HepG2 (cell line): ENCODE data around the gene GSKIP. TPM values are rescaled to one million over a fixed set of nuclear protein-coding genes. Genes with fewer than 3 reads are reported as not detected.

Experiments
- ATAC-seq: fragments of 200-7000 bp; cut with Tn5 transposase; 3 replicates; pipeline ENCODE4 v1.9.1; 2020; ENCODE audit warnings: mild to moderate bottlenecking, moderate library complexity
- BruUV-seq: library from RNA; stranded (reverse); fragments of 400-500 nt; replicated peaks from 2 replicates; lab custom pipeline; 2021; lab: Mats Ljungman, UMichigan
- CTCF ChIA-PET: fragments of 300-600 bp; formaldehyde crosslinking; extraction: SDS; loops from one replicate; lab custom pipeline; 2021; ENCODE audit warnings: low total read pairs, inconsistent platforms, low intra/inter-chr PET ratio; lab: Yijun Ruan, JAX
- POLR2A ChIA-PET: fragments of 350-600 bp; sonication (Branson Sonifier 250); formaldehyde crosslinking; loops from one replicate; lab custom pipeline; 2020; ENCODE audit warnings: antibody characterized with exemption, inconsistent platforms; lab: Yijun Ruan, JAX
- DNase-seq: peaks from one replicate; pipeline ENCODE4 v3.0.0-alpha.2; 2015; ENCODE audit warnings: low spot score
- FAIRE-seq: peaks from 3 replicates; lab custom pipeline; 2011; peaks lifted over from hg19 to GRCh38; lab: Jason Lieb, UNC
- H2AFZ ChIP-seq: one replicate; pipeline ENCODE4 v1.6.1; 2011; ENCODE audit warnings: low read length, inconsistent platforms
- H3K27ac ChIP-seq: fragments of 300-600 bp; 3 replicates; pipeline ENCODE4 v1.8.0; 2011; ENCODE audit warnings: mixed run types, mild to moderate bottlenecking, mixed read lengths, low read length, inconsistent platforms; ENCODE audit not compliant: insufficient read depth; ENCODE audit errors: extremely low read length
- H3K27me3 ChIP-seq, 2 experiments: fragments of 200-600 bp in 1 of 2; 2 replicates in 1 of 2; 3 replicates in 1 of 2; pipeline versions ENCODE4 v1.6.0 to v1.8.0; 2011; ENCODE audit warnings: low read length in 2 of 2, mild to moderate bottlenecking in 2 of 2, moderate library complexity in 2 of 2, inconsistent platforms in 1 of 2; ENCODE audit not compliant: insufficient read depth in 2 of 2, control insufficient read depth in 1 of 2
- H3K36me3 ChIP-seq, 2 experiments: fragments of 200-600 bp in 1 of 2; replicated peaks in 1 of 2; 2 replicates in 1 of 2; 3 replicates in 1 of 2; pipeline versions ENCODE4 v1.5.1 to v1.8.0; 2011; ENCODE audit warnings: low read length in 2 of 2, inconsistent platforms in 1 of 2; ENCODE audit not compliant: insufficient read depth in 2 of 2, control insufficient read depth in 1 of 2
- H3K4me1 ChIP-seq: 2 replicates; pipeline ENCODE4 v1.5.1; 2012; ENCODE audit warnings: low read length, inconsistent platforms; ENCODE audit not compliant: insufficient read depth
- H3K4me2 ChIP-seq: 2 replicates; pipeline ENCODE4 v1.6.0; 2011; ENCODE audit warnings: low read depth, low read length, inconsistent platforms
- H3K4me3 ChIP-seq, 3 experiments: fragments of 200-600 bp in 1 of 3; sonication (generic), shearing (Covaris generic) in 1 of 3; replicated peaks in 1 of 3; 2 replicates each; pipeline ENCODE4 v1.5.1; 2011 to 2016; ENCODE audit warnings: low read length in 3 of 3, inconsistent platforms in 2 of 3, low read depth in 2 of 3, mild to moderate bottlenecking in 2 of 3, control low read depth in 1 of 3, mixed read lengths in 1 of 3; ENCODE audit not compliant: insufficient read depth in 1 of 3
- H3K79me2 ChIP-seq: one replicate; pipeline ENCODE4 v1.6.1; 2011; ENCODE audit warnings: low read length, inconsistent platforms; ENCODE audit not compliant: insufficient read depth
- H3K9ac ChIP-seq: 2 replicates; pipeline ENCODE4 v1.6.0; 2011; ENCODE audit warnings: mild to moderate bottlenecking, low read depth, low read length, inconsistent platforms; ENCODE audit not compliant: insufficient read depth
- H3K9me3 ChIP-seq: 2 replicates; pipeline ENCODE4 v1.5.1; 2012; ENCODE audit warnings: mild to moderate bottlenecking, low read length
- H4K20me1 ChIP-seq: 2 replicates; pipeline ENCODE4 v1.6.0; 2011; ENCODE audit warnings: inconsistent platforms, mild to moderate bottlenecking, low read length, moderate library complexity; ENCODE audit not compliant: insufficient read depth
- ARHGAP35 ChIP-seq: sonication (generic); formaldehyde crosslinking; IDR thresholded peaks from 2 replicates; pipeline ENCODE4 v1.9.0; 2022; ENCODE audit warnings: mild to moderate bottlenecking, inconsistent platforms, moderate library complexity, missing genetic modification reagents, borderline replicate concordance
- ATM ChIP-seq: fragments of 450-650 bp; IDR thresholded peaks from 2 replicates; pipeline ENCODE4 v1.7.1; 2017; ENCODE audit warnings: mild to moderate bottlenecking, borderline replicate concordance
- FOXJ3 ChIP-seq: sonication (generic); formaldehyde crosslinking; IDR thresholded peaks from 2 replicates; pipeline ENCODE4 v1.4.0; 2020; ENCODE audit warnings: missing genetic modification reagents, mild to moderate bottlenecking, borderline replicate concordance
- GABPA ChIP-seq, 2 experiments: IDR thresholded peaks; 2 replicates each; pipeline ENCODE4 v1.6.1; 2011 to 2016; ENCODE audit warnings: low read depth in 2 of 2, low read length in 1 of 2, missing biosample characterization in 1 of 2, missing genetic modification characterization in 1 of 2
- HCFC1 ChIP-seq: fragments of 150-350 bp; IDR thresholded peaks from 2 replicates; pipeline ENCODE4 v1.6.1; 2014; ENCODE audit warnings: low read depth, low read length
- TGIF2 ChIP-seq: IDR thresholded peaks from 2 replicates; pipeline ENCODE4 v1.6.1; 2016; ENCODE audit warnings: control low read depth, missing compliant biosample characterization
- TSC22D2 ChIP-seq: sonication (generic); formaldehyde crosslinking; IDR thresholded peaks from 2 replicates; pipeline ENCODE4 v1.5.1; 2020; ENCODE audit warnings: missing genetic modification reagents, mild to moderate bottlenecking, borderline replicate concordance
- ZBTB39 ChIP-seq: sonication (generic); formaldehyde crosslinking; IDR thresholded peaks from 2 replicates; pipeline ENCODE4 v1.5.0; 2020; ENCODE audit warnings: missing genetic modification reagents
- ZFP41 ChIP-seq: sonication (generic); formaldehyde crosslinking; IDR thresholded peaks from 2 replicates; pipeline ENCODE4 v1.4.0; 2020; ENCODE audit warnings: mild to moderate bottlenecking, missing genetic modification reagents, borderline replicate concordance
- ZNF333 ChIP-seq: sonication (generic); formaldehyde crosslinking; IDR thresholded peaks from 2 replicates; pipeline ENCODE4 v1.4.0; 2020; ENCODE audit warnings: mild to moderate bottlenecking, missing genetic modification reagents, borderline replicate concordance
- ZNF790 ChIP-seq: sonication (generic); formaldehyde crosslinking; IDR thresholded peaks from 2 replicates; pipeline ENCODE4 v1.8.0; 2022; ENCODE audit warnings: missing genetic modification reagents, mild to moderate bottlenecking, borderline replicate concordance
- ZNF879 ChIP-seq: sonication (generic); formaldehyde crosslinking; IDR thresholded peaks from 2 replicates; pipeline ENCODE4 v1.8.1; 2023; ENCODE audit warnings: missing genetic modification reagents
- ZSCAN9 ChIP-seq: IDR thresholded peaks from 2 replicates; pipeline ENCODE4 v1.6.1; 2016; ENCODE audit warnings: borderline replicate concordance
- WGBS: methylation state at CpG from one replicate; pipeline ENCODE4 v1.1.6; 2017; ENCODE audit warnings: low lambda C conversion rate; 5-methylcytosine and 5-hydroxymethylcytosine counted together
- in situ Hi-C: cut with HindIII; loops from 2 replicates; pipeline ENCODE4 v1.10.0; 2017; ENCODE audit warnings: low pct_unique_long_range_greater_than_20kb; ENCODE audit not compliant: extremely low pct_ligation_motif_present
- intact Hi-C: fragments of 100-400 bp; cut with micrococcal nuclease; formaldehyde crosslinking; loops from one replicate; pipeline ENCODE4 v1.10.0; 2022; ENCODE audit not compliant: unreplicated experiment
- polyA plus RNA-seq, 8 experiments: library from polyadenylated mRNA; depleted of rRNA in 3 of 8; stranded (reverse) in 7 of 8; unstranded in 1 of 8; fragments of >200 nt; fragmentation: Illumina TruSeq in 4 of 8; extraction: Trizol in 4 of 8; gene quantifications; 2 replicates each; pipeline versions ENCODE4 v1.2.1 to v1.2.3, GENCODE V29; 2011 to 2016; ENCODE audit warnings: low read depth in 4 of 8, missing spikeins in 1 of 8, mixed read lengths in 1 of 8; ENCODE audit not compliant: insufficient read depth in 1 of 8
- total RNA-seq, 5 experiments: library from RNA; depleted of rRNA; stranded (reverse); fragments of >200 nt; fragmentation: Illumina TruSeq; extraction: Trizol; gene quantifications; 2 replicates each; pipeline ENCODE4 v1.2.3, GENCODE V29; 2016; ENCODE audit warnings: low read depth in 1 of 5
- TF ChIP-seq, protein P1 (sequence below): sonication (generic); formaldehyde crosslinking; IDR thresholded peaks from 2 replicates; pipeline ENCODE4 v1.9.0; 2021; ENCODE audit warnings: mild to moderate bottlenecking, missing genetic modification reagents
- TF ChIP-seq, protein P2 (sequence below), 2 experiments: sonication (generic) in 1 of 2; formaldehyde crosslinking in 1 of 2; IDR thresholded peaks; 2 replicates each; pipeline versions ENCODE4 v1.4.0 to v1.6.1; 2018 to 2020; ENCODE audit warnings: missing genetic modification reagents in 2 of 2, borderline replicate concordance in 1 of 2, low read depth in 1 of 2, mild to moderate bottlenecking in 1 of 2, missing biosample characterization in 1 of 2

The GSKIP gene
- total and polyA plus RNA-seq, 2 of the 13 experiments (the other 11 are each of a cell fraction or from before 2014, with no cell fraction given), result 12.5 to 27.3 TPM

DNA sequence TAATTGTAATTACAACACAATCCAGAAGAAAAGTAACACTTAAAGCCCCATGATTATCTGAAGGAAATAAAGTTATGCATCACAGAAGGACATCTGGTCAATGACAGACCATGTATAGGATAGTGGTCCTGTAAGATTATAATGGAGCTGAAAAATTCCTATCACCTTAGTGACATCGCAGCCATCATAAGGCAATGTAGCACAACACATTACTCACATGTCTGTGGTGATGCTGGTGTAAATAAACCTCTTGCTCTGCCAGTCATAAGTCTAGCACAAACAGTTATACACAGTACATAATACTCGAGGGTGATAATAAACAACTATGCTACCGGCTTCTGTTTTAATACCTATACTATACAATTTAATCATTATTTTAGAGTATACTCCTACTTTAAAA lies 11.3 kb upstream of the GSKIP start:
- in situ Hi-C loops, result no loop called here
- TF ChIP-seq, protein P1, sequence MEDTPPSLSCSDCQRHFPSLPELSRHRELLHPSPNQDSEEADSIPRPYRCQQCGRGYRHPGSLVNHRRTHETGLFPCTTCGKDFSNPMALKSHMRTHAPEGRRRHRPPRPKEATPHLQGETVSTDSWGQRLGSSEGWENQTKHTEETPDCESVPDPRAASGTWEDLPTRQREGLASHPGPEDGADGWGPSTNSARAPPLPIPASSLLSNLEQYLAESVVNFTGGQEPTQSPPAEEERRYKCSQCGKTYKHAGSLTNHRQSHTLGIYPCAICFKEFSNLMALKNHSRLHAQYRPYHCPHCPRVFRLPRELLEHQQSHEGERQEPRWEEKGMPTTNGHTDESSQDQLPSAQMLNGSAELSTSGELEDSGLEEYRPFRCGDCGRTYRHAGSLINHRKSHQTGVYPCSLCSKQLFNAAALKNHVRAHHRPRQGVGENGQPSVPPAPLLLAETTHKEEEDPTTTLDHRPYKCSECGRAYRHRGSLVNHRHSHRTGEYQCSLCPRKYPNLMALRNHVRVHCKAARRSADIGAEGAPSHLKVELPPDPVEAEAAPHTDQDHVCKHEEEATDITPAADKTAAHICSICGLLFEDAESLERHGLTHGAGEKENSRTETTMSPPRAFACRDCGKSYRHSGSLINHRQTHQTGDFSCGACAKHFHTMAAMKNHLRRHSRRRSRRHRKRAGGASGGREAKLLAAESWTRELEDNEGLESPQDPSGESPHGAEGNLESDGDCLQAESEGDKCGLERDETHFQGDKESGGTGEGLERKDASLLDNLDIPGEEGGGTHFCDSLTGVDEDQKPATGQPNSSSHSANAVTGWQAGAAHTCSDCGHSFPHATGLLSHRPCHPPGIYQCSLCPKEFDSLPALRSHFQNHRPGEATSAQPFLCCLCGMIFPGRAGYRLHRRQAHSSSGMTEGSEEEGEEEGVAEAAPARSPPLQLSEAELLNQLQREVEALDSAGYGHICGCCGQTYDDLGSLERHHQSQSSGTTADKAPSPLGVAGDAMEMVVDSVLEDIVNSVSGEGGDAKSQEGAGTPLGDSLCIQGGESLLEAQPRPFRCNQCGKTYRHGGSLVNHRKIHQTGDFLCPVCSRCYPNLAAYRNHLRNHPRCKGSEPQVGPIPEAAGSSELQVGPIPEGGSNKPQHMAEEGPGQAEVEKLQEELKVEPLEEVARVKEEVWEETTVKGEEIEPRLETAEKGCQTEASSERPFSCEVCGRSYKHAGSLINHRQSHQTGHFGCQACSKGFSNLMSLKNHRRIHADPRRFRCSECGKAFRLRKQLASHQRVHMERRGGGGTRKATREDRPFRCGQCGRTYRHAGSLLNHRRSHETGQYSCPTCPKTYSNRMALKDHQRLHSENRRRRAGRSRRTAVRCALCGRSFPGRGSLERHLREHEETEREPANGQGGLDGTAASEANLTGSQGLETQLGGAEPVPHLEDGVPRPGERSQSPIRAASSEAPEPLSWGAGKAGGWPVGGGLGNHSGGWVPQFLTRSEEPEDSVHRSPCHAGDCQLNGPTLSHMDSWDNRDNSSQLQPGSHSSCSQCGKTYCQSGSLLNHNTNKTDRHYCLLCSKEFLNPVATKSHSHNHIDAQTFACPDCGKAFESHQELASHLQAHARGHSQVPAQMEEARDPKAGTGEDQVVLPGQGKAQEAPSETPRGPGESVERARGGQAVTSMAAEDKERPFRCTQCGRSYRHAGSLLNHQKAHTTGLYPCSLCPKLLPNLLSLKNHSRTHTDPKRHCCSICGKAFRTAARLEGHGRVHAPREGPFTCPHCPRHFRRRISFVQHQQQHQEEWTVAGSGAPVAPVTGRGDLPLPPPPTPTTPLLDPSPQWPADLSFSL (CRISPR knock-in tag), result no peak
- TF ChIP-seq ARHGAP35 (no peak), ZNF879 (CRISPR knock-in tag) (no peak), TSC22D2 (CRISPR knock-in tag) (no peak), FOXJ3 (CRISPR knock-in tag) (no peak), ZSCAN9 (CRISPR knock-in tag) (no peak), ZNF333 (CRISPR knock-in tag) (no peak), HCFC1 (no peak), TGIF2 (CRISPR knock-in tag) (no peak), ZNF790 (CRISPR knock-in tag) (no peak), ZBTB39 (CRISPR knock-in tag) (no peak), ZFP41 (CRISPR knock-in tag) (no peak), ATM (no peak), GABPA (IDR thresholded peaks at IDR 0.05; ENCODE audit: low read depth, low read length) (no peak), GABPA (CRISPR knock-in tag; IDR thresholded peaks at IDR 0.05; ENCODE audit: low read depth) (no peak)
- TF ChIP-seq, protein P2, sequence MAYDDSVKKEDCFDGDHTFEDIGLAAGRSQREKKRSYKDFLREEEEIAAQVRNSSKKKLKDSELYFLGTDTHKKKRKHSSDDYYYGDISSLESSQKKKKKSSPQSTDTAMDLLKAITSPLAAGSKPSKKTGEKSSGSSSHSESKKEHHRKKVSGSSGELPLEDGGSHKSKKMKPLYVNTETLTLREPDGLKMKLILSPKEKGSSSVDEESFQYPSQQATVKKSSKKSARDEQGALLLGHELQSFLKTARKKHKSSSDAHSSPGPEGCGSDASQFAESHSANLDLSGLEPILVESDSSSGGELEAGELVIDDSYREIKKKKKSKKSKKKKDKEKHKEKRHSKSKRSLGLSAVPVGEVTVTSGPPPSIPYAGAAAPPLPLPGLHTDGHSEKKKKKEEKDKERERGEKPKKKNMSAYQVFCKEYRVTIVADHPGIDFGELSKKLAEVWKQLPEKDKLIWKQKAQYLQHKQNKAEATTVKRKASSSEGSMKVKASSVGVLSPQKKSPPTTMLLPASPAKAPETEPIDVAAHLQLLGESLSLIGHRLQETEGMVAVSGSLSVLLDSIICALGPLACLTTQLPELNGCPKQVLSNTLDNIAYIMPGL (CRISPR knock-in tag; IDR thresholded peaks at IDR 0.05; ENCODE audit: borderline replicate concordance in 1 of 2, low read depth in 1 of 2), result no peak

More for the DNA sequence above, 11.3 kb upstream of the GSKIP start:
- no peak overlapping the region for H3K4me2 ChIP-seq
- ChIA-PET POLR2A (no interaction called here), CTCF (no interaction called here)
- H3K9ac ChIP-seq, result no peak overlapping the region
- ATAC-seq (no peak), DNase-seq (no peak), FAIRE-seq (no peak)
- WGBS, result 94% methylated on average over 3 of the region's 3 CpGs
- no peak overlapping the region for H3K27ac ChIP-seq
- BruUV-seq, result no TSS peak
- no peak overlapping the region for H2AFZ ChIP-seq
- no peaks in the 10 kb centered on the region for H4K20me1 ChIP-seq
- H3K79me2 ChIP-seq, result peaks cover 3% of the 10 kb centered on the region
- intact Hi-C loops, result no loop called here
- H3K9me3 ChIP-seq, result no peaks in the 10 kb centered on the region
- no peaks in the 10 kb centered on the region for H3K36me3 ChIP-seq
- H3K4me3 ChIP-seq, result no peak overlapping the region
- H3K27me3 ChIP-seq, result no peaks in the 10 kb centered on the region
- no peaks in the 10 kb centered on the region for H3K4me1 ChIP-seq
